ENCODE results near the gene CLDN25.
A peak's percentile ranks its signal among the peaks of the same experiment; 100 is the strongest.
"Not testable (repeated sequence)": the region's sequence is repeated elsewhere in the genome, so short reads cannot be mapped to it uniquely, and the experiment has no call there.

Gene CLDN25

DNA sequence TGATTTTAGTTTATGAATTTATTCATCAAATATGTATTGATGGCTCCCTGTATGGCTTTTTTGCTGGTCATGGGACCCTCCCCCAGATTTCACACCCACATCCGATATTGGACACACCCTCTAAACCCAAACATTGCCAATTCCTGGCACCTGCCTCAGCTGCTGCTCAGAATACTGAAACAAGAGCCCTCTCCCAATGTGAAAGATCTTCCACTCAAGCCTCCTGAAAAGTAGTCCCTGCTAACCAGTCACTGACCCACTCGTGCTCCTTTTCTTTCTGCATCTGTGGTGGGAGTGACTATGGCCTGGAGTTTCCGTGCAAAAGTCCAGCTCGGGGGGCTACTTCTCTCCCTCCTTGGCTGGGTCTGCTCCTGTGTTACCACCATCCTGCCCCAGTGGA lies at the start of gene CLDN25:
CLDN25 (plus strand) TSS at position 301 of the 400 bp plus-strand sequence; CDS start at position 301, 0 bp downstream.
- no peak for DNase-seq

DNA sequence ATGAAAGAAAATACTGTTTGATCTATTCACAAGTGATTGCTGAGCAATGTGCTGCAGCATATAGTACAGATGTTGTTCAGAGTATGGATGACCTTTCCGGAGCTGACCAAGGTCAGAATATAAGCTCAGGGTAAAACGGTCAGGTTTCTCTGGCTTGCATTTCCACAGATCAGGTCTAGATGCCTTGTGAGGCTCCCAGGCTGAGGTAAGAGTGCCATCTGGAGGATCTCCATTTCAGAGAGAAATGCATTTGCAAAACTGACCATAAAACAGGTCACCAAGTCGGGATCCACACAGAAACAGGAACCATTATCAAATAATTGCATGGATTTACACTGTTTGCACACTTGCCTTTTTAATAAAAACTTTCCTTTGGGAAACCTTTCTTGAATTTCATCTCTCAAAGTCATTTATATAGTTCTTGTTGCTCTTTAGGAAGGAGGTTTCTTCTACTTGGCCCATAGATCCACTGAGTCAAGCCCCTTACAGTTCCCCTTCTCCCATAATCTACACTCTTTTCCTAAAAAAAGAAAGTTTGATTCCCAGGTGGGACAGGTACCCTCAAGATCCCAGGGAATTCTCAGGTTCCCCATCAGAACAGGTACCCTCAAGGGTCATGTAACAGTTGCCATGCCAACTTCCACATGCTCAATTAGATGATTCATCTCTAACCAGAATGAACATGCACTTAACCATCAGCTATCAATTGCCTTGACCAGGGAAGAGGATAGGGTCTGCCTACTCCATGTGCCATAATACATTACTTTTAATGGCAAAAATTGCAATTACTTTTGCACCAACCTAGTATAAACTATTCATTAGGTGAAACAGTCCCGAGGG lies 48.5 kb upstream of the CLDN25 start:
- no peak for DNase-seq

DNA sequence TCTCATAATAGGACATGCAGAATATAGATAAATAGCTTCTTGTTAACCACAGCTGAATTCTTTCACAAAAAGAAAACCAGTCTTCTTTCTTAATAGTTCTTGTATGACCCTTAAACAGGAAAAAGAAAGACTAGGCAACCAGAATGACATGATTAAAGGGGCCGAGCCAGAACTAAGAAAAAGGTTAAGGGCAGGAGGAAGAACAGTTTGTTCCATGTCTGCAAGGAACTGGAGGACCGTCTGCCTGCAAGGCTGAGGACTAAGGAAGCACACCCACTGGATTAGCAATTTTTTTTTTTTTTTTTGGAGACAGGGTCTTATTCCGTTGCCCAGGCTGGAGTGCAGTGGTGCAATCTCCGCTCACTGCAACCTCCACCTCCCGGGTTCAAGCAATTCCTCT lies 47.5 kb upstream of the CLDN25 start:
- no peak for DNase-seq

DNA sequence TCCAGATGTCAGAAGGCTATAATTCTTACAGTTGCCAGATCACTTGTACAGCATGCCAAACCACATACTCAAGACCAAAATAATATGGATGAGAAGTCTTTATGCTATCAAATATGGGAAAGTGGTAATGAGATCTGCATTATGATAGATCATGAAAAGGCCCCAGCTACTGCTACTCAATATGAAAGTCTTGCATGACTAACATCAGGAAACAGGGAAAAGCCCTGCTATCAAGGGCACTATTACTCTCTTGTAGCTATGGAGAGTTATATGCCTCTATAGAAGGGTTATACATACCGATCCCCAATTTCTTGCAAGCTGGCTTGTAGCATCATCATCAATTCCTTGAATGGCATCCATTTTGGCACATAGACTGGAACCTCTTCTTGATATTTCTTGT lies 43.3 kb upstream of the CLDN25 start:
- no peak for DNase-seq

DNA sequence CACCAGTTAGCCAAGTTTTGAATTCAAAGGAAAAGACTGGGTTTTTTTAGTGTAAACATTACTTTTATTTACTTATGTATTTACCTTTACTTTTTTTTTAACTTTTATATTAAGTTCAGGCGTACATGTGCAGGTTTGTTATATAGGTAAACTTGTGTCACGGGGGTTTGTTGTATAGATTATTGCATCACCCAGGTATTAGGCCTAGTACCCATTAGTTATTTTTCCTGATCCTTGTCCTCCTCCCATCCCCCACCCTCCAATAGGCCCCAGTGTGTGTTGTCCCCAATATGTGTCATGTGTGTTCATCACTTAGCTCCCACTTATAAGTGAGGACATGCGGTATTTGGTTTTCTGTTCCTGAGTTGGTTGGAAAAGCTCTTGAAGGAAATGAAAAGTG lies 26.7 kb upstream of the CLDN25 start:
- no peak for DNase-seq

DNA sequence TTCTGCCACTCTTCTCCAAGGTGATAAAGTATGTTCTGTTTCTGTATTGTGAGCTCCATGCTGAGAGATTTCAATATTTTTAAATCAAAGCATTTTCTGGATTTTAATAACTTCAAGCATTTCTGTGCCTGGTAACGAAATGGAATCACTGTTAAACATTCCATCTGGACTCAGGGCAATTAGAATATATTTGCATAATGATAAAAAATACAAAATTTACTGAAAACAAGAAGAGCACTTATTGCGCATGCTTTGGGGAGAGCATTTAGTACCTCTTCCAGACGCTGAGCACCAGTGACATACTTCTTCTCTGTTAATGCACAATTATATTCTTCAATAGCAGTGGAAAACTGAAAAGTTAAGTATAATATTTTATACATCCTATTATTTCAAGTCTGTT lies 19.4 kb upstream of the CLDN25 start:
- DNase-seq: no peak

DNA sequence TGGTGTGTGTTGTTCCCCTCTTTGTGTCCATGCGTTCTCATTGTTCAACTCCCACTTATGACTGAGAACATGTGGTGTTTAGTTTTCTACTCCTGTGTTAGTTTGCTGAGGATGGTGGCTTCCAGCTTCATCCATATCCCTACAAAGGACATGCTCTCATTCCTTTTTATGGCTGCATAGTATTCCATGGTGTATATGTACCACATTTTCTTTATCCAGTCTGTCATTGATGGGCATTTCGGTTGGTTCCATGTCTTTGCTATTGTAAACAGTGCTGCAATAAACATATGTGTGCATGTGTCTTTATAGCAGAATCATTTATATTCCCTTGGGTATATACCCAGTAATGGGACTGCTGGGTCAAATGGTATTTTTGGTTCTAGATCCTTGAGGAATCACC lies 16.6 kb upstream of the CLDN25 start:
- not testable (repeated sequence) for DNase-seq

DNA sequence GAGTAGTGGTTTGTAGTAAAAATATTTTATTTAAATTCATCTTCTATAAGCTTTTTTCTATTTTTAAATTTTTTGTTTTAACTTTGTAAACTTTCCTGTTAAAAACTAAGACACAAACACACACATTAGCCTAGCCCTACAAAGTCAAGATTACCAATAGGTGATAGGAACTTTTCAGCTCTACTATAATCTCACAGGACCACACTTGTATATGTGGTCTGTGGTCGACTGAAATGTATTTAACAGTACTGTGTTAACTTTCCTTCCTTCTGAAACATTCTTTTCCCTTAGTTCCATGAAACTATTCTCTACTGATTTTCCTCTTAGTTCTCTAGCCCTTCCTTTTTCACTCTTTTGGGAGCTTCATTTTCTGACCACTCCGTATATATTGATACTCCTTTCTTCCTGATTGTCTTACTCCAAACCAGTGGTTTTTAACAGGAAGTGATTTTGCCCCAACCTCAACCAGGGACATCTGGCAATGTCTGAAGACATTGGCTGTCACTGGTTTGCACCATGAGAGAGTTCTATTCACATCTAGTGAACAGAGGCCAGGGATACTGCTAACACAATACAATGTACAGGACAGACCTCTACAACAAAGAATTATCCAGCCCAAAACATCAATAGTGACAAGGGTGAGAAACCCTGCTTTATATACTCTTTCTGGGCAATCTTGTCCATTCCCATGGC lies 14.9 kb upstream of the CLDN25 start:
- no peak for DNase-seq

DNA sequence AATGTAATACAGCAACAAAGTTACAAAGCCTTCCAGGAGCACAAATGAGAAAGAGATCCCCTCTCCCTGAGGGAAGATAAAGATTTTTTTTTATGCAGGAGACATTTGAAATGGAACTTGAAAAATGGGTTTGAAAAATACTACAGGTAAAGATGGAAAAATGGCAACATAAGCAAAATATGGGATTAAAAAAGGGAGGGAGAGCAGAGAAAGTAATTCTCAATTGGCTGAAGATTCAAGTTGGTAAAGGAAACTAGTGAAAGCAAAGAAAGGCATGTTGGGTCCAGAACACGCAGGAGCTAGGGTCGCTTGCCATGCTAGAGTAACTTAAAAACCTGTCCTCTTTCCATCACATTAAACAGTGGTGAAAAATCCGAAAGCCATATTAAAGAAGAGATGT lies 7.6 kb upstream of the CLDN25 start:
- no peak for DNase-seq

DNA sequence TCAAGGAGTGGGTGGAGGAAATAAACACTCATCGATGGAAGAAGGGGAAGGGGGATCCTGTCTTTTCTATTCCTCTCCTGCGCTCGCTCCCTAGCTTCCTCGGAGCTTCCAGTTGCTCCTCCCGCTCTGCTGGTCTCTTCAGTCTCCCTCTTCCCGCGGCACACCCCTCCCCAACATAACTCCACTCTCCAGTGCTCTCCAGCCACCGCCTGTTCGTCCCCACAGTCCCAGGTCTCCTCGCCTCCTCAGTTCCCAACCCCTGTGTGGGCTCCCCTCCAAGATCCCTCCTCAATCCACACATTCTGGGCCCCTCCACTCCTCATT lies 6.5 kb upstream of the CLDN25 start:
- no peak for DNase-seq

DNA sequence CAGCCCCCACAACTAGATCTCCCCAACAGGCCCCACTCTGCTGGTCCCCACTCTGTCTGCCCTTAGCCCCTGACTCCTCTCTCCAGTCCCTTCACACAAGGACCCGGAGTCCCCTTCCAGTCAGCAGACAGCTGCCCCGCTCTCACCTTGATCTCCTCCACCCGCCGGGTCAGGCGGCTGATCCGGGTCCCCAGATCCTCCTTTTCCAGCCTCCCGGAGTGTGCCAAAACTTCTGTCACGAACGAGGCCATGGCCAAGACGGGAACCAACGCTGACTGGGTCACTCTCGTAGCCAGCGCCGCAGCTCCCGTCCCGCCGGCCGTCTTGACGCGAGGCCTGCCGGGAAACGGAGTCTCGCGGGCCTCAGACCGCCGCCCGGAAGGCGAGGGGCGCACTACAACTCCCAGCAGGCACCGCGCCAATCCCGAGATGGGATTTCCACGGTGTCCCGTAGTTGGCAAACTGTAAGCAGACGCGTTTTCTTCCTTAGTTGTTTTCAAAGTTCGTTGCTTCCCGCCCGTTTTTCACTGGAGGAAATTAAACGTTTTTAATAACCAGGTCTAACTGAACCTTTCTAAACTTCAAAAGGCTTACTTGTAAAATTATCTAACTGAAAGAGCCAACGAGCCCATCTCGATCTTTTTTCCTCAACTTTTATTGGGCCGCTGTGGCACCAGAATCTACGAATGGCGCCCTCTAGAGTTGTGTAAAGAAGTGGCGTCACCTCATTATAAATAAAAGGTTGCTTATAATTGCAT lies 6.0 kb upstream of the CLDN25 start, which contains the start of gene ZW10:
ZW10 (minus strand) TSS at position 277 of the 758 bp plus-strand sequence; CDS start at position 251, 26 bp downstream.
- DNase-seq: peak; percentile 86

DNA sequence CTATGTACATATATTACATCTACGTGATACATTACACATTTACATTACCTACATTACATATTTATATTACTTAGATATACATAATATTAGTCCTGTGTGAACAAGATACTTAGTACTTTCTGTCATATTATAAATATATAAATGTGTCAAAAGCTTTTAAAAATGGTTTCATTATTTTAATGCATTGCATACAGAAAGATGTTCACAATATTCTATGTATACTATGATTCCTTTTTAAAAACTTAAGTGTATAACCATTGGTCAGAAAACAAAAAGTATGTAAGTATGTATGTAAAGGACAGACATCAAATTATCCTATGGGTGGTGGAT lies 5.5 kb upstream of the CLDN25 start:
- DNase-seq: no peak

DNA sequence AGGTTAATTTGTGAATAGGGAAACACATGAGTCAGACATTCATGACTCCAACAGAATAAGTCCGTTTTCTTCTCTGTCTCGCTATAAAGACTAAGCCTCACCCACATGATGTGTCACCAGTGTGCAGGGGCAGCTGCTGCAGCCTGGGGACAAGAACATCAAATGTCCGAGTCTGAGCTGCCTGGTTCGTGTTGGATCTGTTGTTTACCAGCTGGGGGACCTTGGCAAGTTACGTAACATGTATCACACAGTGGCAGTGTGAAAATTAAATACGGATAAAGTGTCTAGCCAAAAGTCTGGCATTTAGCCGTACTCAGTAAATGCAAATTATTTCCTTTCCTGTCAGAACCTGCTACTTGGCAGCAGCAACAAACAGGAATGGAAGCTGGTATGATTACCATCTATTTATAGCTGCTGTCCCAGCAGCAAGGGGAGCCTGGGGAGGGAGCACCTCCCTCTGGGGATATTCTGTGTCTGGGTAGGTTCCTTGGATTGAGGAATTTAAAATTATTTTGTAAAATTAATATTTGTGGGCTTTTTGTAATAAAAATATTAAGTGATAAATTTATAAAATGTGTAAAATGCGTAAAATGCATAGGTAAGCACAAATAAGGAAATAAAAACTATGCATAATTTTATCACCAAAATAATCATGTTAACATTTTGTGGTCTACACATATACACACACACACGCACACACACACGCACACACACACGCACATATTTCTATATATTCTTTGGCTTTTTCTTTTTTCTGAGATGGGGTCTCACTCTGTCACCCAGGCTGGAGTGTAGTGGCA lies 1.3 kb upstream of the CLDN25 start:
- DNase-seq: no peak

DNA sequence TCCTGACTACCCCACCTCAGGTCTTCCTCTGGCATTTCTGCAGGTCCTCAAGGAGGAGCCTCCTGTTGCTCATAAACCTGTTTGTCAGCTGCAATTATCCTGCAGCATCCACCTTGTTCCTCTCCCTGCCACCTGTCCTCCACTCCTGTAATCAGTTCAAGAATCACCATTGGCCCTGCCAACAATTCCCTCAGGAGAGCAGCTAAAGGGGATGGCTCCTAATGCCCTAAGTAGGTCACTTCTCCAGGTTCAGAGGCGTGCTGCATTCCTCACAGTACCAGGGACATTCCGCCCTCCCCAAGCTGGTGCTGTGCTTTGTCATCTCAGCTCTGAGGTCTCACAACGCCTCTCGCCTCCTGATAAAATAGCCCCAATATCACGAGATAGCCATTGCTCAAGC lies 2.1 kb downstream of the CLDN25 start:
- DNase-seq: no peak

DNA sequence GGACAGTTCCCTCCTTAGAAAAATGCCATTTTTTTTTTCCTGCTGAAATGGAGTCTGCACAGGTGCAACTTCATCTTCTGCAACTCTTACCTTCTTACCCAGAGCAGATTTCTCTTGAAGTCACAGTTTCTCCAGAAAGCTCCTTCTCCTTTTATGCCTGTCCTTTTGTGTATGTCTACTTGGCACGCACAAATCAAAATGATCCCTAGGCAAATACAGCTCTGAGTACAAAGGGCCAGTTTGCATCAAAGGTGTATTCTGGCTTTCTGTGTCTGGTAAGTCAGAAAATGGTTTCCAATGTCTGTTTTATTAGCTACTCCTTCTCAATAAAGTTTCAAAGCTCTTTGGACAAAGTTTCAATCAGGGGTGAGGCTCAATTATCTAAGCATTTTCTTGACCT lies 2.5 kb downstream of the CLDN25 start:
- DNase-seq: no peak

DNA sequence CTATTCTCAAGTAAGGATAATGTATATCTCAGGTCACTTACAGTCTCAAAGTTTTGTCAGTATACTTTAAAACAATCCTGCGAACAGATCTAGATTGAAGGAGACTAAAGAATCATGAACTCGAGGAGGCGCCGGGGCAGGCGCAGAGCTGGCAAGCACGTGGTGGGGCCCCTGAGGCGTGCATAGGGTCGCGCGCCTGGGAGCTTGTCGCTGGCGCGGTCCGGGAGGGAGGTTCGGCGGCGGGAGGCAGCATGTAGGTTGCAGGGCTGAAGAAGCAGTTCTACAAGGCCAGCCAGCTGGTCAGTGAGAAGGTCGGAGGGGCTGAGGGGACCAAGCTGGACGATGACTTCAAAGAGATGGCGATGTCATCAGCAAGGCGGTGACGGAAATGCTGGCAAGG lies 9.4 kb downstream of the CLDN25 start:
- not testable (repeated sequence) for DNase-seq

DNA sequence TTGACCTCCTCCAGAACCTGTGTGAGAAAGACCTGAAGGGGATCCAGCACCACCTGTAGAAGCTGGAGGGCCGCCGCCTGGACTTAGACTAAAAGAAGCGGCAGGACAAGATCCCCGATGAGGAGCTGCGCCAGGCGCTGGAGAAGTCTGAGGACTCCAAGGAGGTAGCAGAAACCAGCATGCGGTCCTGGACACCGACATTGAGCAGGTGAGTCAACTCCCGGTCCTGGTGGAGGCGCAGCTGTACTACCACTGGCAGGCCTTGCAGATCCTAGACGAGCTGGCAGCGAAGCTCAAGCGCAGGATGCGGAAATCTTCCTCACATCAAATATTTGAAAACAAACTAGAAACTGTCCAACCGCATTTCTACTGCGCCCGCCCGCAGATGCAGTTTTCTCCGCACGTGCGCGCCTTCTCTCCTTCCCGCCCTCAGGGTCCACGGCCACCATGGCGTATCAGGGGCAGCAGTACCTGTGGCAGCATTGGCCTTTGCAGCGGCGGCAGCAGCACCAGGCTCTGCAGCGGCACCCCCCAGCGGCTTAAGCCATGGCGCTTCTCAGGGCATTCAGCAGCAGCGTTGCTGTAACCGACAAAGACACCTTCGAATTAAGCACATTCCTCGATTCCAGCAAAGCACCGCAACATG lies 10.2 kb downstream of the CLDN25 start:
- no peak for DNase-seq

DNA sequence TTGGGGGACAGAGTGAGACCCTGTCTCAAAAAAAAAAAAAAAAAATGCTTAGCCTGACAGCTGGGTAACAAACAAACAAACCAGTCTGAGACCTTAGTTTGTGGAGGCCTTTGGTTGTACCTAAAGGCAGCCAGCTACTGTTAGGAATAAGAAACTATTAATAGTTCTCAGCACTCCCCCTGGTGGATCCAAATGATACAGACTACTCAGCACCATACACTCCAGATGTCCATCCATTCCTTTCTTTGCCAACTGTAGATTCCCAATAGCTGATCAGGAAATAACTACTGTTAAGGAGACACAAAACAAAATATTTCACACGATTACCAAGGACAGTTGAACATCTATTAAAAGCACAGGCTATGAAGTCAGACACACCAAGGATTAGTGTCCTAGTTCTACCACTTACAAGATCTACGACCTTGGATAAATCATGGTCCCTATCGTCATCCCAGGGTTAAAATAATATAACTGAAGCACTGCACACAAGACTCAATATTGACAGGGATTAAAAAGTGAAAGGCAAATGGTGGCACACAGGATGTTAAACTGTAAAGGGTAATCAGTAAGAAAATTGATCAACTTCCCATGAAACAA lies 17.2 kb downstream of the CLDN25 start:
- no peak for DNase-seq

DNA sequence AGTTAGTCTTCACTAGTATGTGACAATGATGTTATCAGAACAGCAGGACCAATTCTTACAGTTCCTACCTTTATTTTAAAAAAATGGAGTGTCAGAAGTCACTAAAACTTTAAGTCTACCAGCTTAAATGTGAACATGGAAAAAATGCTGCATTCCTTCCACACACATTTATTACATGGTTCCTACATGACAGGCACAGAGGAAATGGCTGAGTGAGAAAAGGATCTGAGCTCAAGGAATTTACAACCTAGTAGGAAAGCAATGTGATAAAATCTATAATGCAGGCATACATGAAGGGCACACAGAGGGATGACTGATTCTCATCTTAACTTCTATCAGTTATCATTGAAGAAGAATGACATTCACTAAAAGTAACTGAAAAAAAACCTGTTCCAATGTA lies 23.0 kb downstream of the CLDN25 start:
- DNase-seq: no peak

DNA sequence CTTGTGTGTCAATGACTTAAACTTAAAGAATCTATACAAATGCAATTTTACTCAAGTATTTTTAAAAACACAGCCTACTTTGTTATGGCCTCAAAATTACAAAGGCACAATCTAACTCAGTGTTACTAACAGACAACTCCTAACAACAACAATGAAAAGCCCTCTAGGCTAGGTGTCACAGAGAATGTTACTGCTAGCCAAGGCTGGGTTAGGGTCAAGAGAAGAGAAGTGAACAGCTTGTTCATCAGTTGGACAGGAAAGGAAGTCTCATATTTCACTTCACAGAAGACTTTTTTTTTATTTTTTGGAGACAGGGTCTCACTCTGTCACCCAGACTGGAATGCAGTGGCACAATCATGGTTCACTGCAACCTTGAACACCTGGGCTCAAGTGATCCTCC lies 26.0 kb downstream of the CLDN25 start:
- DNase-seq: no peak

DNA sequence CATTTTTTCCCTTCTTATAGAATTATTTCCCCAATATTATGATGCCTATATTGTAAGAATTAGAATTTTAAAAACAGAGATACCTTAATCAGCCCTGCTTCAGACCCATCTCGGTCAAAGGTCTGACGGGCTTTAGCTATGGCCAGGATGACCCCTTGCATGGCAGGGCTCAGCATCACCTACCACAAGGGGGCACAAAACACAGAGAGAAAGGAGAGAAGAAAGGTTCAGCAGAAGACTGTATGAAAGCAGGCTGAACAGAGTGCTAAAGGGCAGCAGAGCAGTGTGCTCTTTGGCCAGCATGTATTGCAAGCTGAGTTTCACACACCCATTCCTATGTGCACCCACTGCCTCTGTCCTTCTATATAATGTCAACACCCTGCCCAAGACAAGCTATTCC lies 26.8 kb downstream of the CLDN25 start:
- no peak for DNase-seq

DNA sequence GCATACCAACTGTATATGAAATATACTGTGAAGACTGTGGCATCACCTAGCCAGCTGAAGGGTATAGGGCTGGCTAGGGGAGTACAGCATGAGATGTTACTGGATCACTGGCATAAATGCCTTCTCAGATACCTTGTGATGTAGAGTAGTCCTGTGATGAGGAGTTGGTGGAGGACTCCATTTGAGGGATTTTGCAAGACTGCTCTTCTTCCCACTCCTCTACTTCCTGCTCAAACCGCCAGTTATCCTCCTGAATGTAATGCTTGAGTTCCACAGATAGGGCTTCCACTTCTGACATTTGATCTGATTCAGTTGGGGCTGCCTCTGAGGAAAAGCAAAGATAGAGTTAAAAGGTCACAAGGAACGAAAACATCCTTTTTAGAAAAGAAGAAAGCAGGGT lies 29.3 kb downstream of the CLDN25 start:
- DNase-seq: no peak

Data from activated T-cell treated with anti-CD3 and anti-CD28 coated beads for 4 hours (primary cell).